Neuronal stem cell (in vitro differentiated cells): ENCODE measurements around the gene LRRC73.
"Not testable (repeated sequence)": the region's sequence is repeated elsewhere in the genome, so short reads cannot be mapped to it uniquely, and the experiment has no call there.

ENCODE experiments used
- DNase-seq: peaks from one replicate; pipeline ENCODE4 v3.0.0-alpha.2; 2013; ENCODE audit warnings: low spot score
- H2AFZ ChIP-seq: one replicate; pipeline ENCODE4 v1.6.1; 2013; ENCODE audit warnings: mild to moderate bottlenecking, low read length, inconsistent platforms
- H2AK5ac ChIP-seq: 2 replicates; pipeline ENCODE4 v1.6.1; 2013; ENCODE audit warnings: low read depth, mild to moderate bottlenecking, inconsistent platforms, low read length, moderate library complexity, mixed read lengths
- H2BK120ac ChIP-seq: 2 replicates; pipeline ENCODE4 v1.6.1; 2013; ENCODE audit warnings: low read depth, mild to moderate bottlenecking, inconsistent platforms, low read length, moderate library complexity, mixed read lengths
- H2BK12ac ChIP-seq: one replicate; pipeline ENCODE4 v1.6.1; 2013; ENCODE audit warnings: low read length, inconsistent platforms
- H2BK15ac ChIP-seq: 2 replicates; pipeline ENCODE4 v1.6.1; 2013; ENCODE audit warnings: mild to moderate bottlenecking, low read length, inconsistent platforms, mixed read lengths
- H2BK5ac ChIP-seq: one replicate; pipeline ENCODE4 v1.6.1; 2013; ENCODE audit warnings: inconsistent platforms, mild to moderate bottlenecking, low read length, moderate library complexity
- H3K14ac ChIP-seq: one replicate; pipeline ENCODE4 v1.6.1; 2013; ENCODE audit warnings: low read length, inconsistent platforms
- H3K18ac ChIP-seq: 2 replicates; pipeline ENCODE4 v1.6.1; 2013; ENCODE audit warnings: low read length, inconsistent platforms
- H3K23ac ChIP-seq: 2 replicates; pipeline ENCODE4 v1.6.1; 2013; ENCODE audit warnings: low read depth, mild to moderate bottlenecking, mixed read lengths, low read length, inconsistent platforms; ENCODE audit not compliant: poor library complexity
- H3K27ac ChIP-seq: replicated peaks from 3 replicates; pipeline ENCODE4 v1.5.1; 2013; ENCODE audit warnings: low read length, inconsistent platforms
- H3K27me3 ChIP-seq, 3 experiments: 2 replicates each; pipeline ENCODE4 v1.6.1; 2013; ENCODE audit warnings: low read length in 3 of 3, mild to moderate bottlenecking in 2 of 3, inconsistent platforms in 1 of 3, low read depth in 1 of 3, mixed read lengths in 1 of 3, moderate library complexity in 1 of 3; ENCODE audit not compliant: control insufficient read depth in 3 of 3, insufficient read depth in 3 of 3
- H3K36me3 ChIP-seq, 2 donors: replicated peaks in 1 of 2; 2 replicates each; pipeline ENCODE4 v1.6.1; 2013; ENCODE audit warnings: low read length in 2 of 2; ENCODE audit not compliant: control insufficient read depth in 2 of 2, insufficient read depth in 2 of 2
- H3K4ac ChIP-seq: 2 replicates; pipeline ENCODE4 v1.6.1; 2013; ENCODE audit warnings: inconsistent platforms, mild to moderate bottlenecking, low read length, moderate library complexity
- H3K4me1 ChIP-seq, 2 donors: 1 replicate in 1 of 2; 2 replicates in 1 of 2; pipeline ENCODE4 v1.6.1; 2013; ENCODE audit warnings: low read length in 2 of 2, low read depth in 1 of 2; ENCODE audit not compliant: control insufficient read depth in 2 of 2, insufficient read depth in 1 of 2
- H3K4me2 ChIP-seq: one replicate; pipeline ENCODE4 v1.6.1; 2013; ENCODE audit warnings: mild to moderate bottlenecking, low read length, inconsistent platforms; ENCODE audit not compliant: insufficient read depth, poor library complexity, severe bottlenecking
- H3K4me3 ChIP-seq, 2 donors: 2 replicates each; pipeline ENCODE4 v1.5.1; 2013; ENCODE audit warnings: low read length in 2 of 2, mild to moderate bottlenecking in 2 of 2, inconsistent platforms in 1 of 2, moderate library complexity in 1 of 2
- H3K79me1 ChIP-seq: one replicate; pipeline ENCODE4 v1.6.1; 2013; ENCODE audit warnings: low read depth, mild to moderate bottlenecking, inconsistent platforms, low read length, moderate library complexity
- H3K9ac ChIP-seq: one replicate; pipeline ENCODE4 v1.6.1; 2013; ENCODE audit warnings: mild to moderate bottlenecking, low read depth, low read length, inconsistent platforms; ENCODE audit not compliant: poor library complexity
- H3K9me3 ChIP-seq, 2 donors: replicated peaks in 1 of 2; 2 replicates each; pipeline versions ENCODE3 to v1.6.1; 2013; ENCODE audit warnings: low read length in 2 of 2, mild to moderate bottlenecking in 2 of 2, inconsistent platforms in 1 of 2, low read depth in 1 of 2, mixed read lengths in 1 of 2, moderate library complexity in 1 of 2; ENCODE audit not compliant: control insufficient read depth in 2 of 2, insufficient read depth in 1 of 2
- H4K8ac ChIP-seq: one replicate; pipeline ENCODE4 v1.6.1; 2013; ENCODE audit warnings: low read depth, mild to moderate bottlenecking, inconsistent platforms, low read length, moderate library complexity
- H4K91ac ChIP-seq: one replicate; pipeline ENCODE4 v1.6.1; 2013; ENCODE audit warnings: low read length, low read depth, mild to moderate bottlenecking, inconsistent platforms; ENCODE audit not compliant: poor library complexity
- WGBS, 2 donors: extraction: QIAGEN DNeasy Blood & Tissue Kit; methylation state at CpG; one replicate each; pipeline ENCODE4 v1.1.7; 2013; ENCODE audit warnings: missing lambda C conversion rate in 2 of 2, mixed read lengths in 1 of 2; ENCODE audit not compliant: insufficient read length in 2 of 2, insufficient replicate concordance in 1 of 2; ENCODE audit errors: extremely low coverage in 2 of 2; 5-methylcytosine and 5-hydroxymethylcytosine counted together

Gene LRRC73

DNA sequence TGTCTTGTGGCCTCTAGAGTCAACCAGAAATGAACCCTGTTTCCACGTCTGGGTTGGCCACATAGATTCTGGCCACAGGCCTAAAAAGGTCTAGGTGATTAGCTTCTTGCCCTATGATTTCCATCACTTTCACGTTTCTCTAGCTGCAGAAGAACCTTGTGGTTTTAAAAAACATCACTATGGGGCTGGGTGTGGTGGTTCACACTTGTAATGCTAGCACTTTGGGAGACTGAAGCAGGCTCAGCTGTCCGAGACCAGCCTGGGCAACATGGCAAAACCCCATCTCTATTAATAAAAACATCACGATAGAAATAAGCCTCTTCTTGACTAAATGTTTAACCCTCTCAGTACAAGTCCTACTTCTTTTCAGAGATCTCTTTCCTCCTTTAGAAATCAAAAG, 34.3 kb upstream of the LRRC73 start:
- H2BK5ac ChIP-seq, result no peak overlapping the region
- no peak overlapping the region for H4K91ac ChIP-seq
- peaks cover 32 to 96% of the 10 kb centered on the region in 2 donors for H3K36me3 ChIP-seq
- H3K23ac ChIP-seq, result no peak overlapping the region
- no peaks in the 10 kb centered on the region for H3K4me1 ChIP-seq
- H3K4me3 ChIP-seq, result no peak overlapping the region
- no peak overlapping the region for H3K9ac ChIP-seq
- H3K27ac ChIP-seq, result no peak overlapping the region
- H3K79me1 ChIP-seq, result no peaks in the 10 kb centered on the region
- no peak overlapping the region for H2BK15ac ChIP-seq
- no peak overlapping the region for H2AK5ac ChIP-seq
- H3K4ac ChIP-seq, result no peak overlapping the region
- no peak overlapping the region for H4K8ac ChIP-seq
- no peak overlapping the region for H2AFZ ChIP-seq
- DNase-seq, result no peak
- no peak overlapping the region for H3K14ac ChIP-seq
- no peak overlapping the region for H2BK12ac ChIP-seq
- H3K4me2 ChIP-seq, result no peak overlapping the region
- WGBS, 2 donors, result no CpG with 5 or more reads among the region's 4 CpGs
- H3K27me3 ChIP-seq, result no peaks in the 10 kb centered on the region
- H2BK120ac ChIP-seq, result no peak overlapping the region
- no peak overlapping the region for H3K18ac ChIP-seq
- H3K9me3 ChIP-seq, result no peaks in the 10 kb centered on the region

GRCh38 chr6:43541774-43542471, 31.8 kb upstream of the LRRC73 start:
- H3K18ac ChIP-seq, result no peak overlapping the region
- H2BK12ac ChIP-seq, result no peak overlapping the region
- H2BK120ac ChIP-seq, result no peak overlapping the region
- no peak overlapping the region for H2AFZ ChIP-seq
- no peak overlapping the region for H3K4me2 ChIP-seq
- H2BK15ac ChIP-seq, result no peak overlapping the region
- WGBS, 2 donors, result no CpG with 5 or more reads among the region's 8 CpGs
- no peak overlapping the region for H3K4ac ChIP-seq
- H3K79me1 ChIP-seq, result no peaks in the 10 kb centered on the region
- no peaks in the 10 kb centered on the region for H3K9me3 ChIP-seq
- no peak overlapping the region for H3K27ac ChIP-seq
- no peak overlapping the region for H4K8ac ChIP-seq
- no peak overlapping the region for H2AK5ac ChIP-seq
- DNase-seq, result no peak
- no peak overlapping the region for H3K14ac ChIP-seq
- no peak overlapping the region for H3K9ac ChIP-seq
- no peak overlapping the region for H4K91ac ChIP-seq
- H3K4me1 ChIP-seq, result no peaks in the 10 kb centered on the region
- no peak overlapping the region for H3K23ac ChIP-seq
- H3K36me3 ChIP-seq, result peaks cover 22 to 94% of the 10 kb centered on the region in 2 donors
- H2BK5ac ChIP-seq, result no peak overlapping the region
- no peak overlapping the region for H3K4me3 ChIP-seq
- H3K27me3 ChIP-seq, result no peaks in the 10 kb centered on the region

- no peak overlapping the region for H2BK120ac ChIP-seq
- H2AFZ ChIP-seq, result no peak overlapping the region
- H3K4me3 ChIP-seq, result no peak overlapping the region
- H3K27me3 ChIP-seq, result no peaks in the 10 kb centered on the region
- H3K9me3 ChIP-seq, result no peaks in the 10 kb centered on the region
- no peak overlapping the region for H3K9ac ChIP-seq
- no peak overlapping the region for H2BK15ac ChIP-seq
- H2AK5ac ChIP-seq, result no peak overlapping the region
- H4K8ac ChIP-seq, result no peak overlapping the region
- H2BK5ac ChIP-seq, result no peak overlapping the region
- no CpG with 5 or more reads among the region's 5 CpGs for WGBS, 2 donors
- no peaks in the 10 kb centered on the region for H3K79me1 ChIP-seq
- peaks cover 18 to 91% of the 10 kb centered on the region in 2 donors for H3K36me3 ChIP-seq
- H3K14ac ChIP-seq, result no peak overlapping the region
- no peak for DNase-seq
- H3K23ac ChIP-seq, result no peak overlapping the region
- H3K4me1 ChIP-seq, result no peaks in the 10 kb centered on the region
- no peak overlapping the region for H3K18ac ChIP-seq
- no peak overlapping the region for H4K91ac ChIP-seq
- H3K27ac ChIP-seq, result no peak overlapping the region
- H3K4ac ChIP-seq, result no peak overlapping the region
- no peak overlapping the region for H2BK12ac ChIP-seq
- H3K4me2 ChIP-seq, result no peak overlapping the region
These were observed 30.4 kb upstream of the LRRC73 start for GRCh38 chr6:43540507-43540906.

DNA sequence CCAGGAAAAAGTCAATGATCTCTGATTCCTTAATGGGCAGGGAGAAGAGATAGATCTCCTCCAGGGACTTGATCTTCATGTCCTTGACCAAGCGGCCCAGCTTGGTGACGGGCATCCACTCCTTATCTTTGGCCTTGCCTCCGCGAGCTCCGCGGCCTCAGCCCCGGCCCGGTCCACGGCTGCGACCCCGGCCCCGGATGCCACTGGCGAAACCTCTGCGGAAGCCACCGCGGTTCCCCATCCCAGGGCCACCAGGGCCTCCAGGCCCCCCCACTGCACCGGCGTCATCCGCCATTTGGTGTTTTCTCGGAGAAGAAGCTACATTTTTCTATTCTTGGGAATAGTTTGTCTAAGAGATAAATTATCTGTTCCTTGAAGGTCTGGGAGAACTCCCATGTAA, 29.3 kb upstream of the LRRC73 start:
- not testable (repeated sequence) for H2BK120ac ChIP-seq, DNase-seq, H3K9me3 ChIP-seq, H3K9ac ChIP-seq, H3K4me3 ChIP-seq, H2AK5ac ChIP-seq, H3K4me2 ChIP-seq, H3K27me3 ChIP-seq, H3K23ac ChIP-seq, H4K8ac ChIP-seq, H2BK5ac ChIP-seq, H3K4ac ChIP-seq, H4K91ac ChIP-seq, H3K18ac ChIP-seq, H3K14ac ChIP-seq, H2BK12ac ChIP-seq, H2AFZ ChIP-seq, H2BK15ac ChIP-seq, H3K79me1 ChIP-seq, H3K4me1 ChIP-seq, H3K27ac ChIP-seq
- peaks cover 14 to 89% of the 10 kb centered on the region in 2 donors for H3K36me3 ChIP-seq
- WGBS, 2 donors, result no CpG with 5 or more reads among the region's 20 CpGs
